Measurements from ENCODE around the gene AATK.

- TF ChIP-seq ZNF589 (CRISPR knock-in tag; IDR thresholded peaks at IDR 0.05; ENCODE audit: low read depth) (no peak), ZNF124 (CRISPR knock-in tag; IDR thresholded peaks at IDR 0.05) (no peak), SIN3A (IDR thresholded peaks at IDR 0.05; ENCODE audit: borderline replicate concordance in 2 of 2, control insufficient read depth in 1 of 2, low read depth in 2 of 2, low read length in 2 of 2) (no peak), ZBTB33 (CRISPR knock-in tag; IDR thresholded peaks at IDR 0.05) (no peak), STAG1 (CRISPR knock-in tag; IDR thresholded peaks at IDR 0.05; ENCODE audit: borderline replicate concordance) (no peak), FOXK2 (conservative IDR thresholded peaks at IDR 0.05 in 1 of 2, IDR thresholded peaks at IDR 0.05 in 1 of 2; ENCODE audit: low read depth in 2 of 2) (no peak), KAT2B (IDR thresholded peaks at IDR 0.05; ENCODE audit: low read depth, low read length) (no peak), ETV6 (IDR thresholded peaks at IDR 0.05; ENCODE audit: borderline replicate concordance in 1 of 2, low read depth in 2 of 2, low read length in 1 of 2) (no peak), ETV6 (CRISPR knock-in tag; IDR thresholded peaks at IDR 0.05; ENCODE audit: borderline replicate concordance) (no peak), POLR2A (conservative IDR thresholded peaks at IDR 0.05) (no peak), TCF7L2 (IDR thresholded peaks at IDR 0.05; ENCODE audit: low read depth, low read length) (no peak), CREB3 (tag; conservative IDR thresholded peaks at IDR 0.05; ENCODE audit: low read depth) (no peak)
Observed at GRCh38 chr17:81115219-81115618, 50.8 kb downstream of the AATK start.
